Activated T-cell treated with anti-CD3 and anti-CD28 coated beads, Interleukin-2, amount 50 U/mL, for 4 hours (primary cell): ENCODE data around the gene MTX2. TPM values are rescaled to one million over a fixed set of nuclear protein-coding genes. Genes with fewer than 3 reads are reported as not detected.
A peak's percentile ranks its signal among the peaks of the same experiment; 100 is the strongest.

Experiments
- ATAC-seq, 2 donors: fragments of 200-7000 bp; cut with Tn5 transposase; one replicate each; pipeline ENCODE4 v1.10.0; 2021
- DNase-seq: peaks from one replicate; pipeline ENCODE4 v3.0.0-alpha.2; 2020
- H3K27me3 Mint-ChIP-seq: one replicate; pipeline ENCODE4 v1.8.0; 2021; ENCODE audit warnings: low read depth, mixed read lengths
- H3K36me3 Mint-ChIP-seq: one replicate; pipeline ENCODE4 v1.8.0; 2022; ENCODE audit warnings: mixed read lengths; ENCODE audit not compliant: insufficient read depth
- H3K4me1 Mint-ChIP-seq: one replicate; pipeline ENCODE4 v1.8.0; 2021; ENCODE audit warnings: low read depth, mixed read lengths
- H3K4me3 Mint-ChIP-seq: one replicate; pipeline ENCODE4 v1.8.0; 2021; ENCODE audit warnings: mild to moderate bottlenecking, moderate library complexity, mixed read lengths
- H3K9me3 Mint-ChIP-seq: one replicate; pipeline ENCODE4 v1.8.0; 2021; ENCODE audit warnings: mixed read lengths
- total RNA-seq, 3 donors: library from RNA; stranded (reverse); gene quantifications; one replicate each; pipeline ENCODE4 v1.2.1, GENCODE V29; 2021

MTX2 gene
- total RNA-seq: 10 to 100 TPM; 29.9 to 35.1 (median 31.3) TPM

DNA sequence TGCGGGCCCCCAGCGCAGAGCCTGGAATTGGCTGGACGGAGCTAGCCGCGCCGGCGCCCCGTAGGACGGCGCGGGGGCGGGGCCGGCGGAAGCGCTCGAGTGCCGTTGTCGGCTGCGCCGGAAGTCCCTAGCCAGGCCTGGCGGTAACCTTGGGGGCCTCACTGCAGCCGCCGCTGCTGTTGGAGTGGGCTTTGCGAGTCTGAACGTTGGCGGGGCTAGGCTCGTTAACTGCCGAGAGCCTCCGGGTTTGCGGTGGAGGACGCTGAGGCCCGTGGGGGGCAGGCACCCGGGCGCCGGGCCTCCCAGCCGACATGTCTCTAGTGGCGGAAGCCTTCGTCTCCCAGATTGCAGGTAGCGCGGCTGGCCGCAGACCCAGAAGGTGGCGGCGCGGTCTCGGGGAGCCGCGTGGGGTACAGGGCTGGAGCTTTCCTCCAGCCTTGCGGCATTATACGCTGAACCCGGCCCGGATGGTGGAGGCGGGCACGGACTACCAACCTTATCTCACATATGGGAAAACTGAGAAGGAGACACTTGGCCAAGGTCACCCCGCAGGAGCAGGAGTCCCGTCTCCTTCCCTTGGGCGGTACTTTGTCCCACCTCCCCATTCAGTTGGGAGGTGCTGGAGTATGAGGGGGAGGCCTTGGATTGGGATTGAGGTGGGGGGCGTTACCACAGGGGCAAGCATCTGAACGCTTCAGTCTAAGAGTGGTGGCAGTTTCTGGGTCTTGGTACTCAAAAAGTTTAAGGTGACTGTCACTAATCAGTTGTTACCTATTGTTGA lies at the start of gene MTX2:
Gene MTX2, plus strand, starts transcription at position 124 of the 781 bp plus-strand sequence. Its CDS starts 188 bp downstream, at position 312.
- DNase-seq (peak; percentile 55), ATAC-seq (peak; percentile 93 to 96)
- Mint-ChIP-seq H3K4me1 (peaks cover 21% of the 10 kb centered on the region), H3K36me3 (peaks cover 5% of the 10 kb centered on the region), H3K27me3 (peaks cover 5% of the 10 kb centered on the region), H3K9me3 (no peaks in the 10 kb centered on the region), H3K4me3 (peak within 1 kb of the TSS; percentile 97)

DNA sequence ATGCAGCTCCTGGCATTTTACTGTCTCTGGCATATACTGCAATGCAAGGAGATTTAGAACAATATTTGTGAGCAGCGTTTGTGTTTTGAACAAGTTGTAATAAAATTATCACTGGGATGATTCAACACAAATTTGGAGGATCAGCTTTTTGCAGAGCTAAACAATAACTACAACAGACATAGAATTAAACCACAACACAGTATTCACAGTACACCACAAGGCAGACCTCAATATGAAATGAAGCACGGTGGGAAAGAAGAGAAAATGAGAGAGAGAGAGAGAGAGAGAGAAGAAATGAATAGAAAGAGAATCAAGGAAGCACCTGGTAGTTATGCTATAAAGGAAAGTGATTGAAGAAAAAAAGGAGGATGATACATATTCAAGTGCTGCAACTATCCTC lies 41.4 kb upstream of the MTX2 start:
- Mint-ChIP-seq H3K36me3 (no peaks in the 10 kb centered on the region), H3K4me1 (no peaks in the 10 kb centered on the region), H3K27me3 (peaks cover 47% of the 10 kb centered on the region), H3K4me3 (no peak overlapping the region), H3K9me3 (no peaks in the 10 kb centered on the region)
- DNase-seq (no peak), ATAC-seq (no peak)

DNA sequence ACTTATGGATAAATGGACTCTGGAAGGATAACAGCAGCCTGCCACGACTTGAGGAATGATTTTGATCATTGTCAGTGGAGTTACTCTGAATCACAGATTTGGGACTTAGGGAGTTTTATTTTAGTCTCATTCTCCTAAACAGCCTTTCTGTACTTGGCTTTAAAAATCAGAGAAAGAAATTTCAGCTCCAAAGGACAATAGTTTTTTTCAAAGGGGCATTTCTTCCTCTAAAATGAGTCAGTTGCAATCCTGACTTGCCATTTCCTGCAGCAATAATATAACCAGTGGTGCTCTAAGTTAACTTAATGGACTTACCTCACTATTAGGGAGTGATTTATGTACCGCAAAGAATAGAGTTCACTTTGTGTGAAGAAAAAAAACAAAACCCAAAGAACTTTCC lies 35.1 kb upstream of the MTX2 start:
- Mint-ChIP-seq H3K9me3 (no peaks in the 10 kb centered on the region), H3K27me3 (peaks cover 34% of the 10 kb centered on the region), H3K4me3 (no peak overlapping the region), H3K4me1 (no peaks in the 10 kb centered on the region), H3K36me3 (no peaks in the 10 kb centered on the region)
- no peak for DNase-seq
- no peak for ATAC-seq

DNA sequence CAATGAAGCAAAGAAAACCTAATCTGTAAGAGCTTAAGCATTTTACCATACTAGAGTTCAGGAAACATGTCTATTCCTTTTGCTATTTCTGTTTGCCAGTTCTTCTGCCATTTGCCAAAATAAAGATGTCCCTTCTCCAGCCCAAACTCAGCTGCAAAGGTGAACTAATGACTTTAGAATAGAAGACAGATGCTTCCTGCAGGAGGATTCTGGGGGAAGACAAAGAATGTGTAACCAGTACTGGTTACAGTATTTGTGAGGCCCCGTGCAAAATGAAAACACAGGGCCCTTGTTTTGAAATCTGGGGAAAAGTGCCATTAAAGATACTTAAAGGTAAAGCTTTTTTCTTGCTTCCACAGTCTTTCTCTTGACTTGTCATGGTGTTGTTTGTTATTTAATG lies 34.3 kb upstream of the MTX2 start:
- H3K27me3 Mint-ChIP-seq: peaks cover 34% of the 10 kb centered on the region
- ATAC-seq (no peak), DNase-seq (no peak)
- H3K4me1 Mint-ChIP-seq: no peaks in the 10 kb centered on the region
- H3K9me3 Mint-ChIP-seq: no peaks in the 10 kb centered on the region
- no peak overlapping the region for H3K4me3 Mint-ChIP-seq
- H3K36me3 Mint-ChIP-seq: no peaks in the 10 kb centered on the region

DNA sequence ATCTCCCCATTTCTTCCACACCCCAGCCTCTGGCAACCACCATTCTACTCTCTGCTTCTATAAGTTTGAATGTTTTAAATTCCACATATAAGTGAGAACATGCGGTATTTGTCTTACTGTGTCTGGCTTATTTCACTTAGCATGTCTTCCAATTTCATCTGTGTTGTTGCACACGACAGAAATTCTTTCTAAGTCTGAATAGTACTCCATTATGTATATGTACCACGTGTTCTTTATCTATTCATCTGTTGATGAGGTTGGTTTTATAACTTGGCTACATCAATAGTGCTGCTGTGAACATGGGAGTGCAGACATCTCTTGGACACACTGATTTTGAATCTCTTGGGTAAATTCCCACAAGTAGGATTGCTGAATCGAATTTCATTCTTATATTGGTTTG lies 31.8 kb upstream of the MTX2 start:
- Mint-ChIP-seq H3K4me1 (no peaks in the 10 kb centered on the region), H3K27me3 (peaks cover 23% of the 10 kb centered on the region), H3K4me3 (no peak overlapping the region), H3K36me3 (no peaks in the 10 kb centered on the region), H3K9me3 (no peaks in the 10 kb centered on the region)
- DNase-seq: no peak
- ATAC-seq: no peak

DNA sequence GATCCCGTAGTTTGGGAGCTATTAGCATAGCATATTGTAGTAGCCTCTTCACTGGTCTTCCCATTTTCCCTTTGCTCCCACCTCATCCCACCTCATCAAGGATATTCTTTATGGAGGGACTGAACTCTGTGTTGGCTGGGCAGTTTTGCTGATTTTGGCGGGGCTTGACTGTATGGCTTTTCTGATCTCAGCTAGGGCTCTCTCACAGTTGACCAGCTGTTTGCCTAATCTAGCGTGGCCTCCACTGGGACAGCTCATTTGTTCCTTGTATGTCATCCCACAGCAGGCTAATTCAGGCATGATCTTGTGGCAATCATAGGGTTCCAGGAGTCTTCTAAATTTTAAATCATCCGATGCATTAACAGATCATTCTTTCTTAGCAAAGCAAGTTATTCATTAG lies 30.2 kb upstream of the MTX2 start:
- H3K27me3 Mint-ChIP-seq: peaks cover 27% of the 10 kb centered on the region
- no peak overlapping the region for H3K4me3 Mint-ChIP-seq
- no peaks in the 10 kb centered on the region for H3K36me3 Mint-ChIP-seq
- no peak for DNase-seq
- no peaks in the 10 kb centered on the region for H3K4me1 Mint-ChIP-seq
- no peaks in the 10 kb centered on the region for H3K9me3 Mint-ChIP-seq
- no peak for ATAC-seq

DNA sequence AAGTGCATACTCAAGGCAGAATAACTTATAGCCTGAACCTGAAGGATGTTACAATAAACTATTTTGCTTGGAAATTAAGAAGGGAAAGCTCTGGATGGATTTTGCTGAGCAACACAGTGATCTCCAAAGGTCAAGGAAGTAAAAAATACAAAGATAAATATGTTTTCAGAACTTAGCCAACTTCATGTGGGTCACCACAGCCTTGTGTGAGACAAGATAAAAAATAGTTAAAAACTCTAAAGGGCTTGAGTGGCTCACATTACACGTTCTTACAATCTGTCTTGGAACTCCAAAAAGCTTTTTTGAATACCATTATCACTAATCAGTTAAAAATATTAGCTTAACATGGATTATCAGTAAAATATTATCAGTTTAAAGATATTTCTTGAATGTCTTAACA lies 28.9 kb upstream of the MTX2 start:
- H3K9me3 Mint-ChIP-seq: no peaks in the 10 kb centered on the region
- no peak overlapping the region for H3K4me3 Mint-ChIP-seq
- no peaks in the 10 kb centered on the region for H3K36me3 Mint-ChIP-seq
- DNase-seq: no peak
- no peak for ATAC-seq
- peaks cover 27% of the 10 kb centered on the region for H3K27me3 Mint-ChIP-seq
- H3K4me1 Mint-ChIP-seq: no peaks in the 10 kb centered on the region

DNA sequence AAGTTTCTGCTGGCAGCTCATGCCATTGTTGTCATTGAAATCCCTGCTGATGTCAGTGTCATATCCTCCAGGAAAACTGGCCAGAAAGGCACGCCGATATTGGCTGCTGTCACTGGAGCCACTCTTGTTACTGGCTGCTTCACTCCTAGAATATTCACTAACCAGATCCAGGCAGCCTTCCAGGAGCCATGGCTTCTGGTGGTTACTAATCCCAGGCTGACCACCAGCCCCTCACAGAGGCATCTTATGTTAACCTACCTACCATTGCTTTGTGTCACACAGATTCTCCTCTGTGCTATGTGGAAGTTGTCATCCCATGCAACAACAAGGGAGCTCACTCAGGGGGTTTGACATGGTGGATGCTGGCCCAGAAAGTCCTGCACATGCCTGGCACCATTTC lies 27.0 kb upstream of the MTX2 start:
- DNase-seq (no peak), ATAC-seq (no peak)
- Mint-ChIP-seq H3K9me3 (no peaks in the 10 kb centered on the region), H3K4me3 (no peak overlapping the region), H3K36me3 (no peaks in the 10 kb centered on the region), H3K4me1 (no peaks in the 10 kb centered on the region), H3K27me3 (peaks cover 23% of the 10 kb centered on the region)

DNA sequence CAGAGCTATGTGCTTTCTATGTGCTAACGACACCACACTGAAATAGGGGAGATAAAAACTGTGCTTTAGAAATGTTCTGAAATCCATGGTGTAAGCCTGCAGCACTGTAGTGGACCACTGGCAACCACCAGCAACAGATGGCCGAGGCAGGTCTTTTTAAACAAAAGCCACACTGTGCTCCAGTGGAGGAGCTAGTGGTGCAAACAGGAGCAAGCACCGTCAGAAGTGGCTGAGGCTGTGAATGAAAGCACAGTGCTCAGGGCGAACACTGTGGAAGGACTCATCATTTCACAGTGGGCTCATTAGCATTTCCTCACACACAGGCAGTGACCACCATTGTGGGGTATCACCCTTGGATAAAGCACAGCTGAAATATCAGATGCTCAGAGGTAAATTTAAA lies 22.9 kb upstream of the MTX2 start:
- Mint-ChIP-seq H3K4me1 (no peaks in the 10 kb centered on the region), H3K36me3 (no peaks in the 10 kb centered on the region), H3K27me3 (peaks cover 23% of the 10 kb centered on the region), H3K9me3 (no peaks in the 10 kb centered on the region), H3K4me3 (no peak overlapping the region)
- ATAC-seq: no peak
- no peak for DNase-seq

DNA sequence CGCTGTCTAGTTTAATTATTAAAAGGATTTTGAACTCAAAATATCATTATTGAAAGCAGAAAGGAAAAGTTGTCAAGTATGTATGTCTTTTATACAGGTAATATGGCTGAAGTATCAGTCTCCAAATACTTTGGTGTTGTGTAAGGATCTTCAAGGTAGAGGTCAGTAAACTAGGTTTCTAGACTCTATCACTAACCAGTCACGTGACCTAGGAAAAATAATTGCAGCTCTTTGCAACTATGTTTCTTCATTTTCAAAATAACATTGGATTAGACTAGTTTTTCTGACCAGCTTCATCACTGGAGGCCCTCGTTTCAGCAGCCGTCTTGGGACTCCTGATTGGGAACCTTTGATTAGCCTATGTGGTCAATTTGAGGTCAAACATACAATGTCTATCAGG lies 21.4 kb upstream of the MTX2 start:
- H3K27me3 Mint-ChIP-seq: peaks cover 32% of the 10 kb centered on the region
- H3K4me1 Mint-ChIP-seq: no peaks in the 10 kb centered on the region
- no peaks in the 10 kb centered on the region for H3K9me3 Mint-ChIP-seq
- DNase-seq: no peak
- H3K4me3 Mint-ChIP-seq: no peak overlapping the region
- H3K36me3 Mint-ChIP-seq: no peaks in the 10 kb centered on the region
- ATAC-seq: no peak

DNA sequence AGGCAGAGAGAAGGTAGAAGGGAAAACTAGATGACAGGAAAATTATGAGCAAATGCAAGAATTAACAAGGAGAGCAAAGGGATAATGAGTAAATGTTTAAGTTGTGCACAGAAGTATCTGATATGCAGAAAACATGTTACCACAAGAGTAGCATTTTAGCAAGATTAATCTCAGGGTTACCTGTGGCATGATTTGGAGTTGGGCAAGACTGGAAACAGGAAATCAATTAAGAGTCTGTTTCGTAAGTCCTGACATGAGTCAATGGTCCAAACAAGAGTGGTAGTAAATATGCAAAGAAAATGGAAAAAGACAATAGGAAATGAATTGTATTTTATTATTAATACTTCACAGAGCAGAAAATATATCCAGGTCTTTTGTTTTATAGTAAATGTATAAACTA lies 17.3 kb upstream of the MTX2 start:
- Mint-ChIP-seq H3K4me3 (no peak overlapping the region), H3K4me1 (no peaks in the 10 kb centered on the region), H3K27me3 (peaks cover 34% of the 10 kb centered on the region), H3K9me3 (no peaks in the 10 kb centered on the region), H3K36me3 (no peaks in the 10 kb centered on the region)
- DNase-seq (no peak), ATAC-seq (no peak)

DNA sequence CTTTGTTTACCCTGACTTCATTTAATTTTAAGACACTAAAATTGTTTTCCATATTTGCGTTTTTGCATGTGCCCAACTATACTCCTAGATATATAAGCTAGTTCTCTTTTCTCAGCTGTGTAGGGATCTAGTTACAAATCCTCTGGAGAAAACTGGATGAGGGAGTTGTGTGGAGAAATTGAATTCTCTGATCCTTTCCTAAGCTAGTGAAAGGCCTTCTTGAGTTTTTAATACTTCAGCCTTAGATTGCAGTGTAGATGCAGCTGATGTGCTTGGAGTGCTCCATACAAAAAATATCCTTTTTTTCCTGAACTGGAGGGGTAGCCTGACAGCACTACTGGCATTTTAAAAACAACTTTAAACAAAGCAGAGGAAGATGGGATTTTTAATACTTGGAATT lies 8.6 kb upstream of the MTX2 start:
- Mint-ChIP-seq H3K27me3 (peaks cover 12% of the 10 kb centered on the region), H3K9me3 (no peaks in the 10 kb centered on the region), H3K36me3 (no peaks in the 10 kb centered on the region), H3K4me1 (no peaks in the 10 kb centered on the region), H3K4me3 (no peak overlapping the region)
- ATAC-seq (no peak), DNase-seq (no peak)

DNA sequence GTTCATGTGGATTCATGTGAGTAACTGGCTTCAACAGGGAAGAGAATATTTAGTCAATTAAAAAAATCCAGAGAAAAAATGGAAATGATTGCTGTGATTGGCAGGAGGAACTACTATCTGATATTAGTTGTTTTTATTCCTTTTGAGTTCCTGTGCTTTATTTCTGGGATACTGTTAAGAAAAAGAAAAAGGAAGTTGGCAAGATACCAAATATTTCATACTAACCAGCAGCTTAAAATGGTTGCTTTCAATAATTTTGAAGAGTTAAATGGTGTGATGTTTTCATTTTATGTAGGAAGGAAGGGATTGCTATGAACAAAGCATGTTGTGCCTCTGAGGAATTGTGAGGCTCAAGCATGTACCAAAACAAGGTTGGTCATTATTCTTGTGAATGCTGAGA lies 8.1 kb upstream of the MTX2 start:
- no peak for ATAC-seq
- Mint-ChIP-seq H3K4me3 (no peak overlapping the region), H3K27me3 (peaks cover 12% of the 10 kb centered on the region), H3K4me1 (no peaks in the 10 kb centered on the region), H3K9me3 (no peaks in the 10 kb centered on the region), H3K36me3 (no peaks in the 10 kb centered on the region)
- no peak for DNase-seq

DNA sequence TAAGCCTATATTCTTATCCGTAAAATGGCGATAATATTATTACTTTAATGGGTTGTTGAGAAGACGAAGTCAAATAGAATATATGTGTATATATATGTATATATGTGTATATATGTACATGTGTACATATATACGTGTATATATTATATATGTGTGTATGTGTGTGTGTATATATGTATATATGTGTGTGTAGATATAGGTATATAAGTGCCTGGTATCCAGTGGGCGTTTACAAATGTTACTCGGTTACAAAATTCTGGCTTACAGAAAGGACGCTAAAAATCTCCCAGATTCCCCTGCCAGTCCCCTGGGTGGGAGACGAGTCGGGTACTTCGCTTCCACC lies 295 bp upstream of the MTX2 start:
- DNase-seq (no peak), ATAC-seq (peak; percentile 29)
- Mint-ChIP-seq H3K4me1 (peaks cover 21% of the 10 kb centered on the region), H3K36me3 (peaks cover 5% of the 10 kb centered on the region), H3K4me3 (peak overlapping the region; percentile 97), H3K27me3 (peaks cover 5% of the 10 kb centered on the region), H3K9me3 (no peaks in the 10 kb centered on the region)

DNA sequence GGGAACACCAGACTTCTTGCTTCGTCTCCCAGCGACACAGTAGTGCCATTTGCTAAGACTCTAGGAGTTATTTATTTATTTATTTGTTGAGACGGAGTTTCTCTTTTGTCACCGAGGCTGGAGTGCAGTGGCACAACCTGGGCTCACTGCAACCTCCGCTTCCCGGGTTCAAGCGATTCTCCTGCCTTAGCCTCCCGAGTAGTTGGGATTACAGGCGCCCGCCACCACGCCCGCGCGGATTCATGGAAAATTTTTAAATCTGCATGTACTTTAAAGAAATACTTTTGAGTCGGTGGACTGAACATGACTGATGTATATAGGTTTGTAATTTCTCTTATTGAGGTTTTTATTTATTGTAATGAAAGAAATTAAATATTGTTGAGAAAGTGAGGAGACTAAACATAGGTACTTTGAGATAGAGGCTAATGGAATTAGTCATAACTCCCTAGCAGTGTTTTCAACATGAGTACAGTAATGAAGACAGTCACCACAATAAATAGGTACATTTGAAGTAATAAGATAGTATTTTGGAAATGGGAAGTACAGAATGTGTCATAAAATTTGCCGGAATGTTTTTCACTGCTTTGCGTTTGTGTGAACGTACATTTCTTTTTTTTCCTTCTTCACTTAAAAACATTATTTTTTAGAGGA lies 983 bp downstream of the MTX2 start:
- DNase-seq (no peak), ATAC-seq (no peak)
- Mint-ChIP-seq H3K9me3 (no peaks in the 10 kb centered on the region), H3K36me3 (peaks cover 5% of the 10 kb centered on the region), H3K4me3 (peak overlapping the region; percentile 97), H3K27me3 (peaks cover 3% of the 10 kb centered on the region), H3K4me1 (peaks cover 21% of the 10 kb centered on the region)
